ENCODE measurements around the gene TRIM54. TPM values are rescaled to one million over a fixed set of nuclear protein-coding genes. Genes with fewer than 3 reads are reported as not detected.

The TRIM54 gene
- total and polyA plus RNA-seq, 9 of the 15 experiments (the other 6 are each of a cell fraction or from before 2014, with no cell fraction given) = not detected

DNA sequence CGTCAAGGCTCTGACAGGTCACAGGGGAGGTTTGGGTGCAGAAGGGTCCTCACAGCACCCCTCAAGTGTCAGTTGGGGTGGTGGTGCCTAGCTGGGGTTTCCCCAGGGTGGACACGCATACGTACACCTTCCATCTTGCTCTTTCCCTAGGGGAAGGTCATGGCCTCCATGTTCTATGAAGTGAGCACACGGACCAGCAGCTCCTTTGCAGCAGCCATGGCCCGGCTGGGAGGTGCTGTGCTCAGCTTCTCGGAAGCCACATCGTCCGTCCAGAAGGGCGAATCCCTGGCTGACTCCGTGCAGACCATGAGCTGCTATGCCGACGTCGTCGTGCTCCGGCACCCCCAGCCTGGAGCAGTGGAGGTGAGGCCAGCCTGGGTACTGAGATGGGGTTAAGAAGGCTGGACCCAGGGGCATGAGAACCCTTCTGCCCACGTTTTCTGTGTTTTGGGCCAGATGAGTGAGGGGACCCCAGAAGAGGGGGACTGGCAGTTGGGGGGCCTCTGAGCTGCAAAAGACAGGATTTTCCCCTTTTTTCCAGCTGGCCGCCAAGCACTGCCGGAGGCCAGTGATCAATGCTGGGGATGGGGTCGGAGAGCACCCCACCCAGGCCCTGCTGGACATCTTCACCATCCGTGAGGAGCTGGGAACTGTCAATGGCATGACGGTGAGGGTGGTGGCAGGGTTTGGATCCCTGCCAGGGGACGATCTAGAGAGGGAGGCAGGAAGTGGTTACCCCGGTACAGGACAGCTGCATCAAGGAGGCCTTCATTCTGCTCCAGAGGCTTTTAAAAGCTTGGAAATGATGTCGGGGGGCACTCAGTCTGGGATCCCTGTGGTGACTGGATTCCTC lies 40.2 kb upstream of the TRIM54 start:
- intact Hi-C loops (cut with micrococcal nuclease) (no loop called here), in situ Hi-C loops (cut with MboI) (no loop called here)
- no peak overlapping the region for H3K4me2 ChIP-seq (ENCODE audit: insufficient read depth, low read length)
- H3K4me1 ChIP-seq (replicated peaks in 1 of 2; ENCODE audit: control insufficient read depth in 2 of 2, insufficient read depth in 2 of 2, low read length in 2 of 2) = peaks cover 0 to 6% of the 10 kb centered on the region in 2 experiments; a peak in 1 of 5 replicates
- DNase-seq (ENCODE audit: extremely low read depth in 1 of 4, low spot score in 3 of 4) = no peak
- no peak overlapping the region for H3K27ac ChIP-seq (ENCODE audit: extremely low read depth, low read depth, low read length)
- WGBS (ENCODE audit: insufficient coverage, low coverage, missing lambda C conversion rate) = 92% methylated on average over 19 of the region's 24 CpGs
- TF ChIP-seq SMAD1 (IDR thresholded peaks at IDR 0.05; ENCODE audit: low read depth, low read length, partially characterized antibody) (no peak), SOX6 (IDR thresholded peaks at IDR 0.05) (no peak), DDX20 (tag; IDR thresholded peaks at IDR 0.05; ENCODE audit: low read depth) (no peak), TAF1 (IDR thresholded peaks at IDR 0.05; ENCODE audit: control insufficient read depth, extremely low read depth, insufficient read depth, low read length, severe bottlenecking) (no peak), FUS (optimal IDR thresholded peaks at IDR 0.05; ENCODE audit: low read depth, low read length) (no peak), NFIC (IDR thresholded peaks at IDR 0.05) (0 out of 2 replicates have a peak, but pooled peaks have one; percentile 20), BCL6 (CRISPR knock-in tag; IDR thresholded peaks at IDR 0.05) (no peak), ZNF408 (CRISPR knock-in tag; IDR thresholded peaks at IDR 0.05; ENCODE audit: low read depth) (no peak), CCAR2 (IDR thresholded peaks at IDR 0.05; ENCODE audit: low read depth, low read length) (no peak)
- CTCF ChIA-PET (ENCODE audit: low intra/inter-chr PET ratio) = no interaction called here
- POLR2A ChIA-PET = interaction anchor here (0.6 to 1.3 kb wide), 5 partner anchors 11 to 237 kb away, joined by 3 to 4 read pairs (median 3); partner anchors contain the start of gene CAD
- no peak for ATAC-seq
- no peak overlapping the region for H2AFZ ChIP-seq (ENCODE audit: low read depth, low read length)
- FAIRE-seq = no peak
- peak overlapping the region in 1 of 2 experiments; percentile 40; a peak in 2 of 4 replicates for H3K9ac ChIP-seq (ENCODE audit: insufficient read depth in 1 of 2, low read depth in 2 of 2, low read length in 2 of 2)
- H3K79me2 ChIP-seq (ENCODE audit: control insufficient read depth, insufficient read depth, low read length) = no peaks in the 10 kb centered on the region
- H3K4me3 ChIP-seq = no peak overlapping the region
- H3K9me3 ChIP-seq (replicated peaks; ENCODE audit: control insufficient read depth, insufficient read depth, low read depth, low read length) = no peaks in the 10 kb centered on the region
- peaks cover 76% of the 10 kb centered on the region for H3K36me3 ChIP-seq (ENCODE audit: control insufficient read depth, insufficient read depth, low read length)
- H4K20me1 ChIP-seq (replicated peaks; ENCODE audit: control insufficient read depth, insufficient read depth, low read length) = 0 out of 2 replicates have a peak, but pooled peaks cover 4% of the 10 kb centered on the region
- H3K27me3 ChIP-seq (ENCODE audit: control insufficient read depth in 2 of 2, insufficient read depth in 2 of 2, low read length in 2 of 2) = no peaks in the 10 kb centered on the region
- no peaks in the 10 kb centered on the region for H3K9me1 ChIP-seq (ENCODE audit: control insufficient read depth, insufficient read depth, low read length)
- BruUV-seq (replicated peaks) = no TSS peak
